GM19099 (cell line): Measurements from ENCODE around the gene IFI30.

ENCODE experiments used
- POLR2A ChIP-seq: IDR thresholded peaks from 3 replicates; pipeline ENCODE4 v1.6.1; 2011; ENCODE audit warnings: low read depth; ENCODE audit not compliant: insufficient read length; ENCODE audit errors: extremely low read depth

IFI30 gene

GRCh38 chr19:18191640-18192062, 18.0 kb downstream of the IFI30 start:
- no peak for TF ChIP-seq POLR2A

- TF ChIP-seq POLR2A, result peak; percentile 79
Measured at GRCh38 chr19:18192673-18193387, 19.2 kb downstream of the IFI30 start, which contains the start of gene MPV17L2. TSS of gene MPV17L2 (plus strand) at chr19:18193218. CDS start at chr19:18193282, 64 bp downstream.

- no peak for TF ChIP-seq POLR2A
Measured at GRCh38 chr19:18193388-18194180, 20.0 kb downstream of the IFI30 start.

GRCh38 chr19:18194181-18194530, 20.5 kb downstream of the IFI30 start:
- no peak for TF ChIP-seq POLR2A

GRCh38 chr19:18194554-18195238, 21.1 kb downstream of the IFI30 start:
- TF ChIP-seq POLR2A, result no peak

- no peak for TF ChIP-seq POLR2A
Measured at GRCh38 chr19:18196511-18196845, 22.9 kb downstream of the IFI30 start.

GRCh38 chr19:18197306-18197705, 23.7 kb downstream of the IFI30 start:
- no peak for TF ChIP-seq POLR2A

GRCh38 chr19:18197941-18198340, 24.3 kb downstream of the IFI30 start:
- TF ChIP-seq POLR2A, result no peak

- no peak for TF ChIP-seq POLR2A
Measured at GRCh38 chr19:18198374-18198773, 24.8 kb downstream of the IFI30 start.

- no peak for TF ChIP-seq POLR2A
Measured at GRCh38 chr19:18202397-18202777, 28.8 kb downstream of the IFI30 start.

GRCh38 chr19:18202778-18203407, 29.3 kb downstream of the IFI30 start:
- no peak for TF ChIP-seq POLR2A

- TF ChIP-seq POLR2A, result no peak
Measured at GRCh38 chr19:18203408-18203862, 29.8 kb downstream of the IFI30 start.

GRCh38 chr19:18203863-18204393, 30.3 kb downstream of the IFI30 start, which contains the start of gene RAB3A:
TSS of gene RAB3A (minus strand) at chr19:18204042. CDS start at chr19:18202740, 1,302 bp downstream.
- peak; percentile 19 for TF ChIP-seq POLR2A

- no peak for TF ChIP-seq POLR2A
Measured at GRCh38 chr19:18204394-18205199, 31.0 kb downstream of the IFI30 start.
